GM21360 (cell line): Measurements from ENCODE around the gene LRP1.
A peak's percentile ranks its signal among the peaks of the same experiment; 100 is the strongest.

Experiments
- ATAC-seq: cut with Tn5 transposase; IDR thresholded peaks from one replicate; pipeline ENCODE4 v1.9.1; 2021; ENCODE audit warnings: mild to moderate bottlenecking, moderate library complexity; ENCODE audit not compliant: unreplicated experiment

Gene LRP1

DNA sequence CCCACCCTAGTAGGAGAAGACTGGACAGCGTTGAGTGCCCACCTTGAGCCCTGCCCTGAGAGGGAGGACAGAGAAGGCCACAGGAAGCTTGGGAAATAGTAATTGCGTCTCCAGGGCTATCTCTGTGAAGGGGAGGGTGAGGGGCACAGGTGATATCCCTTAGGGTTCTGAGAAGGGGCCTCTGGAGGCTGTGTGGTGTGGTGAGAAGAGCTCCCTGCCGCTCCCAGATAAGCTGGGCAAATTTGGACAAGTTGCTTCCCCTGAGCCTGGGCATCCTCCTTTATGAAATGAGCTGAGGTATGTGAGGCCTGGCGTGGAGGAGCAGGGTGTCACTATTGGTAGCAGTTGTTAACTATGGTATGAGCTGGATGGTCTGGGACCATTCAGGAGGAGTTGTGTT, 42.6 kb downstream of the LRP1 start:
- ATAC-seq: no peak

DNA sequence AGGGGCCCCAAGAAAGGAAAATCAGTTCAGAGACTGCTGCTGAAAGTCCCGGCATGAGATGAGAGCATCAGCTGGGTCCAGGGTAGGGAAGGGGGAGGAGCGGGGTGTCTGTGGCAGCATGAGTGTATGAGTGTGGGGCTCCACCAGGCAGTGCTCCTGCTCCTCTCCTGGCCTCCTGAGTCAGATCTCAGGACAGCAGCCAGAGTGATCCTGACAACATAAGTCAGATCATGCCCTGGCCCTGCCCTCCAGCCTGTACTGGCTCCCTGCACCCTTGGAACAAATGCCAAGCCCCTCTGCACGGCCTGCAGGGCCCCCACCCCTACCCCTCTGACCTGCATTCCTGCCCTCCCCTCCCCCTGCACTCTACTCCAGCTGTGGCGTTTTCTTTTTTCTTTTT, 43.4 kb downstream of the LRP1 start:
- ATAC-seq: no peak

DNA sequence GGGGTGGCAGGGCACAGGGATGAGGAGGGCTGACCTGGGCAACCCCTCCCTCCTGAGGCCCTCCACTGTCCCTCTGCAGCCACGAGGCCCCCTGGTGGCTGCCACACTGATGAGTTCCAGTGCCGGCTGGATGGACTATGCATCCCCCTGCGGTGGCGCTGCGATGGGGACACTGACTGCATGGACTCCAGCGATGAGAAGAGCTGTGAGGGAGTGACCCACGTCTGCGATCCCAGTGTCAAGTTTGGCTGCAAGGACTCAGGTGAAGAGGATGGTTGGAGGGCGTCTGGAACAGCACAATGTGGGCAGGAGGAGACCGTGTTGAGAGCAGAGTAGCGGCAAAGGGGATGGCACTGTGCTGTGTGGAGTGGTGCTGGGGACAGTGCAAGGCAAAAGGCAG, 44.8 kb downstream of the LRP1 start:
- no peak for ATAC-seq

DNA sequence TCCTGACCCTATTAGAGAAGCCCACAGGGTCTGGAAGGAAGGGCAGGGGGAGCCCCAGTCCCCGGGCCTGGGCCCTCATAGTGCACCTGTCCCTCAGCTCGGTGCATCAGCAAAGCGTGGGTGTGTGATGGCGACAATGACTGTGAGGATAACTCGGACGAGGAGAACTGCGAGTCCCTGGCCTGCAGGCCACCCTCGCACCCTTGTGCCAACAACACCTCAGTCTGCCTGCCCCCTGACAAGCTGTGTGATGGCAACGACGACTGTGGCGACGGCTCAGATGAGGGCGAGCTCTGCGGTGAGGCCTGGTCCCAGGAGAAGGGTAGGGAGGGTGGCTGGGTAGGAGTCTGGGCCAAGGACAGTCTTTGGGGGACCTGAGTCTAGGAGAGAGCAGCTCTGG, 45.4 kb downstream of the LRP1 start:
- no peak for ATAC-seq

DNA sequence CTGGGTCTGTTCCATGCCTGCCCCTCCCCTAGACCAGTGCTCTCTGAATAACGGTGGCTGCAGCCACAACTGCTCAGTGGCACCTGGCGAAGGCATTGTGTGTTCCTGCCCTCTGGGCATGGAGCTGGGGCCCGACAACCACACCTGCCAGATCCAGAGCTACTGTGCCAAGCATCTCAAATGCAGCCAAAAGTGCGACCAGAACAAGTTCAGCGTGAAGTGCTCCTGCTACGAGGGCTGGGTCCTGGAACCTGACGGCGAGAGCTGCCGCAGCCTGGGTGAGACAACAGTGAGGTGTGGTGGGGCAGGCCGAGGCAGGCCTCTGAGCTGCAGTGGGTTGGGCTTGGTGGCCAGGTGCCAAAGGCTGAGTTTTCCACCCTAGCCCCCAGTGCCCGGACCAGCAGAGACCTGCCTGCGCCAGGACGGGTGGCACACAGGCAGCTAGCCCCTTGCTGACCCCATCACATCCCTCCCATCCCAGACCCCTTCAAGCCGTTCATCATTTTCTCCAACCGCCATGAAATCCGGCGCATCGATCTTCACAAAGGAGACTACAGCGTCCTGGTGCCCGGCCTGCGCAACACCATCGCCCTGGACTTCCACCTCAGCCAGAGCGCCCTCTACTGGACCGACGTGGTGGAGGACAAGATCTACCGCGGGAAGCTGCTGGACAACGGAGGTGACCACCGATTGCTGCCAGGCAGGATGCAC, 47.3 kb downstream of the LRP1 start:
- no peak for ATAC-seq

DNA sequence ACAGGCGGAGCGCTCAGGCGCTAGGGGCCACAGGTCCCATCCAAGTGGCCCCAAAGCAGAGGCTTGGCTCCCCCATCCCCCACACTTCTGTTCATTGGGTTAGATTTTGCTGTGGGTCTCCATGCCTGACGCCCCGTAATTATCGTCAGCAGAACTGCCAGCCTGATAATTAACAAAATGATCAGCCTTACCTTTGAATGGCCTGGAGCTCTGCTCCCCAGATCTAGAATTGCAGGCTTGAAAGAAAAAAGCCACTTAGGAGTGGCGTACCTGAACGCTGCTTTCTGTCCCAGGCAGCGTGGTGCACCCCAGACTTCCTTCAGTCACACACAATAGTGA, 47.8 kb downstream of the LRP1 start:
- ATAC-seq: no peak

DNA sequence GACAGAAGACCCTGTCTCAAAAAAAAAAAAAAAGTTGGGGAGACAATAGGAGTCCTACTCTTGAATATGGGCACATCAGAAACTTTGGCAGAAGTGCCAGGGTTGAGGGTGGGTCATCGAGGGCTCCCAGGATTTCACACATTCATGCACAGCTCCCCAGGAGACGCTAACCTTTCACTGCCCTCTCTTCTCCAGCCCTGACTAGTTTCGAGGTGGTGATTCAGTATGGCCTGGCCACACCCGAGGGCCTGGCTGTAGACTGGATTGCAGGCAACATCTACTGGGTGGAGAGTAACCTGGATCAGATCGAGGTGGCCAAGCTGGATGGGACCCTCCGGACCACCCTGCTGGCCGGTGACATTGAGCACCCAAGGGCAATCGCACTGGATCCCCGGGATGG, 48.6 kb downstream of the LRP1 start:
- no peak for ATAC-seq

DNA sequence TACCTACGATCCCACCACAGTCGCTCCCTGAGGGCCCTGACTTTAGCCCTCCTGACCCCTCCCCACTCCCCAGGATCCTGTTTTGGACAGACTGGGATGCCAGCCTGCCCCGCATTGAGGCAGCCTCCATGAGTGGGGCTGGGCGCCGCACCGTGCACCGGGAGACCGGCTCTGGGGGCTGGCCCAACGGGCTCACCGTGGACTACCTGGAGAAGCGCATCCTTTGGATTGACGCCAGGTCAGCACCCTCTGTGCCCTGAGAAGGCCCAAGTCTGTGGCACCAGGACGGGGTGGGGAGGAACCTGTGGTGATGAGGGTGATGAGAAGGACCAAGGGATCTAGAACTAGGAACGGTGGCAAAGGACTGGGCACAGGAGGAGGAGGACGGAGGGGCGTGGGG, 49.1 kb downstream of the LRP1 start:
- no peak for ATAC-seq

DNA sequence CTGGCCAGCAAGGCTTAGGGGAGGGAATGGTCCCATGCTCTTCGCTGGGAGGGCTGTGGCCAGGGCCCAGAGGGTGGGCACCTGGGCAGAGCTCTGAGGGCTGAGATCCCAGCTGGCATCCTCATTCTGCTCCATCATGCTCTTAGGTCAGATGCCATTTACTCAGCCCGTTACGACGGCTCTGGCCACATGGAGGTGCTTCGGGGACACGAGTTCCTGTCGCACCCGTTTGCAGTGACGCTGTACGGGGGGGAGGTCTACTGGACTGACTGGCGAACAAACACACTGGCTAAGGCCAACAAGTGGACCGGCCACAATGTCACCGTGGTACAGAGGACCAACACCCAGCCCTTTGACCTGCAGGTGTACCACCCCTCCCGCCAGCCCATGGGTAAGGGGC, 49.9 kb downstream of the LRP1 start:
- ATAC-seq: no peak

DNA sequence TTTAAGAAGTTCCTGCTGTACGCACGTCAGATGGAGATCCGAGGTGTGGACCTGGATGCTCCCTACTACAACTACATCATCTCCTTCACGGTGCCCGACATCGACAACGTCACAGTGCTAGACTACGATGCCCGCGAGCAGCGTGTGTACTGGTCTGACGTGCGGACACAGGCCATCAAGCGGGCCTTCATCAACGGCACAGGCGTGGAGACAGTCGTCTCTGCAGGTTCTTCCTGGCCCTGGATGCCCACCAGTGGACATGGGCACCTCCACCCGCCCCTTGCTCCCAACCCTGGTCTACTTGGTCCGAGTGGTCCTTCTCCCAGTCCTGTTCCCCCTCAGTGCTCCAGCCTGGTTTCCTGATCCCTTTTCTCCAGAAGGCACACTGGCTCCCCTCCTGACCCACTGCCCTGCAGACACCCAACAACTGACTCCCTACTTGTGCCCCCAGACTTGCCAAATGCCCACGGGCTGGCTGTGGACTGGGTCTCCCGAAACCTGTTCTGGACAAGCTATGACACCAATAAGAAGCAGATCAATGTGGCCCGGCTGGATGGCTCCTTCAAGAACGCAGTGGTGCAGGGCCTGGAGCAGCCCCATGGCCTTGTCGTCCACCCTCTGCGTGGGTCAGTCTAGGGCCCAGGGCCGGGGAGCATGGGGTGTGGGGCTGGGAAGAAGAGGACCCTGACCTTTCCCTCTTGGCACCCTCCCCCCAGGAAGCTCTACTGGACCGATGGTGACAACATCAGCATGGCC, 51.2 kb downstream of the LRP1 start:
- ATAC-seq: no peak

DNA sequence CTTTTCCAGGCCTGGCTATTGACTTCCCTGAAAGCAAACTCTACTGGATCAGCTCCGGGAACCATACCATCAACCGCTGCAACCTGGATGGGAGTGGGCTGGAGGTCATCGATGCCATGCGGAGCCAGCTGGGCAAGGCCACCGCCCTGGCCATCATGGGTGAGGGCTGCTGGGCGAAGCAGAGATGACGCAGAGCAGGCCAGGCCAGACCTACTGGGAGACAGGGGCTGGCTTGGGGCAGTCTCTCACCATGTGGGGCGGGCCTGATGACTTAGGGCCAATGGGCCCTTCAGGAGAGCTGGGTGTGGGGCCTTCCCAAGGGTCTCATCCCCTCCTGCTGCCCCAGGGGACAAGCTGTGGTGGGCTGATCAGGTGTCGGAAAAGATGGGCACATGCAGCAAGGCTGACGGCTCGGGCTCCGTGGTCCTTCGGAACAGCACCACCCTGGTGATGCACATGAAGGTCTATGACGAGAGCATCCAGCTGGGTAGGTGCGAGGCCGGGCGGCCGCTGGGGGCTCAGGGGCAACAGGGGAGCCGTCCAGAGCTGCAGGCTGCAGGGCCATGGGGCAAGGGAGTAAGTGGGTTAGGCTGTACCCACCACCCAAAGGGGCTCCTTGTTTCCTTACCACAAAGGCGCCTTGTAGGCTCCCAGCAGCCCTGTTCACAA, 52.2 kb downstream of the LRP1 start:
- ATAC-seq: no peak

DNA sequence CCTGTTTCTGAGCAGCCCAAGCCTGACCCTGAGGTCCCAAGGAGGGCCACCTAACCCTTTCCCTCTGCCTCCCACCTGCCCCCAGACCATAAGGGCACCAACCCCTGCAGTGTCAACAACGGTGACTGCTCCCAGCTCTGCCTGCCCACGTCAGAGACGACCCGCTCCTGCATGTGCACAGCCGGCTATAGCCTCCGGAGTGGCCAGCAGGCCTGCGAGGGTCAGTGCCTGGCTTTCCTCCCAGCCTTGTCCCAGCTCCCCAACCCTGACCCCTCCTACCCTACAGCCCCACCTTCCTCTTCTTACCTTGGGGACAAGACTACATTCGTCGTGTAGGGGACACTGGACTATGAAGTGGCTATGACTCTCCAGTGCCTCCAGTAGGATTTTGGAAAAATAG, 52.8 kb downstream of the LRP1 start:
- ATAC-seq: no peak

DNA sequence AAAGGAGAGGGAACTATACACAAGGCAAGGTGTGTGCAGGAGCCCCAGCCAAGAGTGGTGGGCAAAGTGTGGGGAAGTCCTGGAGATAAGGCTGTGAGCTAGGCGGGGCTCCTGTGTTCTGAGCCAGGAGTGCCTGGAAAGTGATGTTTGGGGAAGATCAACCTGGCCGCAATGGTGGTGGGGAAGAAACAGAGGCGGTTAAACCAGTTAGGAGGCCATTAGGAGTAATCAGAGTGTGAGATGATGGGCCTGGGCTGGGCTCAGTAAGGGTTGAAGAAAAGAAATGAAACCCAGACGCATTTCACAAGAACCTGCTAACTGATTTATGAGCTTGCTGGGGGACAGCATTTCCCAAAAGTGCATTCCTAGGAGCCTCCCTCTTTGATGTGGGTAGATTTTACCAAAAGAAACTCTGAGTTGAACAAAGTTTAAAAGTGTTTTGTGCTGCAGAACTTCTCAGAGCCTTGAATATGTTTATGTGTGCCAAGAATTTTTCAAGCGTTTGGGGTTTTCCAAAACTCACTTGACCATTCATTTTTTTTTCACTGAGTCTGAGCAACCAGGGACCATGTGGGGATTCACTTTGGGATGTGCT, 53.4 kb downstream of the LRP1 start:
- ATAC-seq: no peak

DNA sequence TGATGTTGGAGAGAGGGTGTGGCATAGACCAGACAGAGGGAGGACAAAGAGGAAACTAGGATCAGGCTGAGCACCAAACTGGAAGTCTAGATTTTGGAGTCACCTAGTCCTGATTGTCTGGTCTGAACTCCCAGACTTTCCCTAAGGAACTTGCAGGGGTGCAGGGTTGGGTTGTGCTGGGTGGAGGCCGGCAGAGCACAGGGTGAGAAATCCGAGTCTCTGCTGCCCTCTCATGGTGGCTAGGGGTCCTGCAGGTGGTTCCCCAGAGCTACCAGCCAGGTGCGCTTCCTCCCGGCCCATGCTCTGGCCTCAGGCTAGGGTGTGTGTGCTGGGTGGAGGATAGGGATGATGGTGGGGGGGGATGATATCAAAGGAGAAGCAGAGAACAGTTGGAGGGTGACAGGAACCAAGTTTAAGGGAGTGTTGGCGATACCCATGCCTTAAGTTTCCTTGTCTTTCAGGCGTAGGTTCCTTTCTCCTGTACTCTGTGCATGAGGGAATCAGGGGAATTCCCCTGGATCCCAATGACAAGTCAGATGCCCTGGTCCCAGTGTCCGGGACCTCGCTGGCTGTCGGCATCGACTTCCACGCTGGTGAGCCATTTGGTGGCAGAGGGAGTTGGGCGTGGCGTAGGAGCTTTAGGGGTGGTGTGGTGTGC, 54.8 kb downstream of the LRP1 start:
- peak; percentile 88 for ATAC-seq

DNA sequence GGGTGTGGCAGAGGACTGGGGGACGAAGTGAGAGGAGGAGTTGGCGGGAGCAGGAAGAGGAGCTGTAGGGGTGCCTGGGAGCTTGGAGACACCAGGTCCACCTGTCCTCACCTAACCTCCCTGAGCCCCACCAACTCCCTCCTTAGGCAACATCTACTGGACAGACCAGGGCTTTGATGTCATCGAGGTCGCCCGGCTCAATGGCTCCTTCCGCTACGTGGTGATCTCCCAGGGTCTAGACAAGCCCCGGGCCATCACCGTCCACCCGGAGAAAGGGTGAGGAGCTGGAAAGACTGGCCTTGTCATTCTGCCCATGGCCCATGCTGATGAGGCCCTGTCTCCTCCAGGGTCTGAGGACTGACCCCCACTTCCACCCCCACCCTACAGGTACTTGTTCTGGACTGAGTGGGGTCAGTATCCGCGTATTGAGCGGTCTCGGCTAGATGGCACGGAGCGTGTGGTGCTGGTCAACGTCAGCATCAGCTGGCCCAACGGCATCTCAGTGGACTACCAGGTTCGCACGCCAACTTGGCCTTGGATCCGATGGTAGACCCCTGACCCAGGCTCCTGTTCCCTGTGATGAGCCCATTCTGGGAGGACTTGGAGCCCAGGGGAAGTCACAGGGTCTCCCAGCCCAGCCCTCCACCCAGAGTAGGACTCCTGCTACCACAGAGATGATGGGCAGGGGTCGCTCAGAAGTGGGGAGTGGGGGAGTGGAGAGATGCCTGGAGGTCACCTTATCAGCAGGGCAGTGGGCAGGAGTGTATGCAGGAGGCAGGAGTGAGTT, 55.8 kb downstream of the LRP1 start:
- no peak for ATAC-seq

DNA sequence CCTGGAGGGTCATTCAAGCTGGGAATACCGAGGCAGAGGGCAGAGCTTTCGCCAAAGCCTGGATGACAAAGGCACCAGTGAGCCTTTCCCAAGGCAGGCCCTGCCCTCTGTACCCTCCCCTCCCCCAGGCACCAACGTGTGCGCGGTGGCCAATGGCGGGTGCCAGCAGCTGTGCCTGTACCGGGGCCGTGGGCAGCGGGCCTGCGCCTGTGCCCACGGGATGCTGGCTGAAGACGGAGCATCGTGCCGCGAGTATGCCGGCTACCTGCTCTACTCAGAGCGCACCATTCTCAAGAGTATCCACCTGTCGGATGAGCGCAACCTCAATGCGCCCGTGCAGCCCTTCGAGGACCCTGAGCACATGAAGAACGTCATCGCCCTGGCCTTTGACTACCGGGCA, 57.1 kb downstream of the LRP1 start:
- no peak for ATAC-seq

DNA sequence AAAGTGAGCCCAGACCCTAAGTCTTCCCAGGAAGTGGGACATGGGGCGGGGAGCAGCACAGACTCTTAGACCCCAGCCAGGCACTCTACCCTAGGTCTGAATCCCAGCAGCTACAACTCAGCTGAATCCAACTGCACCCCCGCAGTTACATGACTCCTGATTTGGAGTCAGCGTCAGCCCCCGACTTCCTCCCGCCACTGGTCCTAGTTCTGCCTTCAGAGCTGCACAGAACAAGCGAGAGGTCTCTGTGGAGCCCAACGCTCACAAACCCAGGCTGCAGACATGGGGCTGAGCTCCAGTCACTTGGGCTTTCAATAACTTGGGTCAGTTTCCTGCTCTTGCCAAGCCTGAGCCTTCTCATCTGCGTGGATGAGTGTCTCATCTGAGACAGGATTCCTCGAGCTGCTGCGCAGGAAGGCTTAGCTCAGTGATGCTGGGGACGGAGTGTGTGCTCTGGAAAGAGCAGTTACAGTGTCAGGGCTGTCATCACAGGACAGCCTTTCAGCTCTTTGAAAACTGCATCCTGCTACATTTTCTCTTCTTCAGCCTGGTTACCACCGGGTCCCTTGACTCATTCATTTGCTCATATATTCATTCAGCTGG, 57.7 kb downstream of the LRP1 start:
- no peak for ATAC-seq

DNA sequence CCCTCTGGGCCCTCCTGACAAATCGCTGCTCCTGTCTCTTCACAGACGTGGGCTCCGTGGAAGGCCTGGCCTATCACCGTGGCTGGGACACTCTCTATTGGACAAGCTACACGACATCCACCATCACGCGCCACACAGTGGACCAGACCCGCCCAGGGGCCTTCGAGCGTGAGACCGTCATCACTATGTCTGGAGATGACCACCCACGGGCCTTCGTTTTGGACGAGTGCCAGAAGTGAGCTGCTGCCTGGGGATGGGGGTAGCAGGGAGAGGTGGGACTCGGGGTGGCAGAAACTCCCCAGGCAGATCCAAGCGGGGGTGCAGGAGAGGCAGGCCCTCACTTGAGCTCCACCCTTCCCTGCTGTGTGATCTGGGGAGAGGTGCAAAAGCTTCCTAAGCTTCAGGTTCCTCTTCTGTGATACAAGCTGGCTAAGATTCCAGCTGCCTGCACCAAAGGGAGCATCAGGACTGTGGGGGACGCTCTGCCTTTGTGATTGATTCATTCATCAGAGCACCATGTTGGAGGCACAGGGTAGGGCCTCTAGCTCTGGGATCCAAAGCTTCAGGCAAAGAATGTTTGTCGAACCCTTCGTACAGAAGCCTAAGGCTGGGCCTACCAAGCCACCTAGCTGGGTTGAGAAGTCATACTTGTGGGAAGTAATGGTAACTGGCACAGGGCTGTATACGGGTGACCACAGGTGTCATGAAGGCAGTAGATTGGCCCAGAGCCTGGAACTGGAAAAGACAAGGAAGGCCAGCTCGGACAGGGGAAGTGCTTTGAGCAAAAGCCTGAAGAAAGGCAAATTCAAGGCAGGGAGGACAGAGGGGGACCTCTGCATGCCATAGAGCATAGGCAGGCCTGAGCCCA, 59.2 kb downstream of the LRP1 start:
- ATAC-seq: no peak

DNA sequence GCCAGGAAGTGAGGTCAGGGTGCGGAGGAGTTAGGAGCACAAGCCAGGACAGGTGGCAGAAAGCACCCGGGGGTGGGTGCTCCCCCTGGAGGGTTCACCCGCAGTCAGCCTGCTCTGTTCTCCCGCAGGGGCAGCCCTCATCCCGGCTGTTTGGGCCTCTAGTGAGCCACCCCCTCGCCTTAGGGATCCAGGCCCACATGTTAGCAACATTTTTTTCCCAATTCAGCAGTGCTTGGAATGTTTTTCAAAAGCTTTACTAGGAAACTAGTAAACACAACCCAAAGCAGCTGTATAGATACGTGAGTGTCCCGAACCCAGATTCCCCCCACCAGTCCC, 59.8 kb downstream of the LRP1 start:
- ATAC-seq: no peak
